GM12801 (cell line): ENCODE results near the gene SUGCT.

Experiments used
- TF ChIP-seq, protein P1 (sequence below): IDR thresholded peaks from one replicate; pipeline ENCODE4 v1.5.1; 2011; ENCODE audit warnings: control low read depth; ENCODE audit not compliant: insufficient read length; ENCODE audit errors: extremely low read depth

SUGCT gene

DNA sequence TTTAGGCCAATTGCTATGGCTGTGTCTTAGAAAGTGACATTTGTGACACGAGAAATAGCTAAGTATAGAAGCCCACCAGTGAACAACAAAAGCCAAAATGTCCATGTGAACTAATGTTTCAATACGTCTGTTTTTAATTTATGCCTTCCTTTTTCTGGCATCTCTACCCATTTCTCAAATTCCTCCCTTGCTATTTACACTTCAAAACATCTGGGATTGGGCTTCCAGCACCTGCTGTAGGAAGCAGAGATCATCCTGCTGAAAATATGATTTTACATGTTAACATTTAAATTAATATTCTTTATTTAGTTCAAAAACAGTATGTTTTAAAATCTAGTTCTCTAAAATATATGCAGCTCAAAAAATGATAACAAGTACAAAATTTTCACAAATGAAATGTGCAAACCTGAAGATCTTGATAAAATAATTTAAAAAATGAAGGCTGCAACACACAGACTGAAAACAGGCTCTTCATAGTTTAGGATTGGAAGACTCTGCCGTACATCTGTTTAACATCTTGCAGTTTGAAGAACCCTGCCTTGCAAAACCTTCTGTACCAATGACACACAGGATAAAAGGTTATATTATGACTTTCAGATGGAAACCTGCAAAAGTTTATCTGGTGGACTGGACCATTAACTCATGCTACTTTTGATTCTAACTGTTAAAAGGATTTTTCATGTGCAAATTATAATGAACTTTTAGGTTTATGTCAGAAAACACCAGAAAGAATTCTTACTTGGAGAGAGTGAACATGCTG is 408.4 kb downstream of the SUGCT start:
- TF ChIP-seq, protein P1, sequence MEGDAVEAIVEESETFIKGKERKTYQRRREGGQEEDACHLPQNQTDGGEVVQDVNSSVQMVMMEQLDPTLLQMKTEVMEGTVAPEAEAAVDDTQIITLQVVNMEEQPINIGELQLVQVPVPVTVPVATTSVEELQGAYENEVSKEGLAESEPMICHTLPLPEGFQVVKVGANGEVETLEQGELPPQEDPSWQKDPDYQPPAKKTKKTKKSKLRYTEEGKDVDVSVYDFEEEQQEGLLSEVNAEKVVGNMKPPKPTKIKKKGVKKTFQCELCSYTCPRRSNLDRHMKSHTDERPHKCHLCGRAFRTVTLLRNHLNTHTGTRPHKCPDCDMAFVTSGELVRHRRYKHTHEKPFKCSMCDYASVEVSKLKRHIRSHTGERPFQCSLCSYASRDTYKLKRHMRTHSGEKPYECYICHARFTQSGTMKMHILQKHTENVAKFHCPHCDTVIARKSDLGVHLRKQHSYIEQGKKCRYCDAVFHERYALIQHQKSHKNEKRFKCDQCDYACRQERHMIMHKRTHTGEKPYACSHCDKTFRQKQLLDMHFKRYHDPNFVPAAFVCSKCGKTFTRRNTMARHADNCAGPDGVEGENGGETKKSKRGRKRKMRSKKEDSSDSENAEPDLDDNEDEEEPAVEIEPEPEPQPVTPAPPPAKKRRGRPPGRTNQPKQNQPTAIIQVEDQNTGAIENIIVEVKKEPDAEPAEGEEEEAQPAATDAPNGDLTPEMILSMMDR = no peak

DNA sequence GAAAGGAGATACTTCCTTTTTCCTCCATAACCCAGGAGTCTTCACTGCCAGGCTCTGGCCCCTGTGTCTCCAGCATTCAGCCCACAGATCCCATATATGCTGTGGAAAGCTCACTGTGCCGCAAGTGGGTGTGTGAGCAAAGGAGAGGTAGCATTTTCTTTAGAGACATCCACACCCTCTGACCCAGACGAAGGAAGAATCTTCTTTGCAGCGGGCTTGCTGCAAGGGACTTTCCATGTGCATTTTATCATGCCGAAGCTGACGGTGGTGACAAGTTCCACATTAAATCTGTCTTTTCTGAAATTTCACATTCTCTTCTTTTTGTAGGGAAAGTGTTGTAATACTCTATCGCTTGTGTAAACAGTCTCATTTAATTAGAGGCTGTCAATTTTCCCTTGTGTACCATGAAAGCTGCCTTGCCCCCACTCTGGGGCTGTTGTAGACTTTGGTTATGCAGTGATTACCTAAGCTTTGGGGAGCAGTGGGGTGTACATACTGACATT is 409.5 kb downstream of the SUGCT start:
- TF ChIP-seq, protein P1 = no peak

DNA sequence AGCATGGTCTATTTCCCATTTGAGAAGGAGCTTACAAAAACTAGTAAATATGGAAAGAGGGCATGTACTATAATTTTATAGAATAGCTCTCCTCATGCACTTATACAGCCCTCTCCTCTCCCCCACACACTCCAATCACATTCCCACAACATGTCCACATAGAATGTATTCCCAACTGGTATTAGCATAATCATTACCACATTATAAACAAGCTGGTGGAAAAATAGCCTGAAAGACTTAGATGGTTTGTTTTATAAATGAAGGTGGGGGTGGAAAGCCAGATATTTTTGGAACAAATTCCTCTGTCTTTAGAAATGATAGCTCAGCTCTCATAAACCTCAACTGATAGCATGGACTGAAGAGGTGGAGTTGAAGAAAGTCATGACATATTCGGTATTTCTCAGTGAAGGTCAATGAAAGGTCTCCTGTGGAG is 410.1 kb downstream of the SUGCT start:
- TF ChIP-seq, protein P1 = no peak

DNA sequence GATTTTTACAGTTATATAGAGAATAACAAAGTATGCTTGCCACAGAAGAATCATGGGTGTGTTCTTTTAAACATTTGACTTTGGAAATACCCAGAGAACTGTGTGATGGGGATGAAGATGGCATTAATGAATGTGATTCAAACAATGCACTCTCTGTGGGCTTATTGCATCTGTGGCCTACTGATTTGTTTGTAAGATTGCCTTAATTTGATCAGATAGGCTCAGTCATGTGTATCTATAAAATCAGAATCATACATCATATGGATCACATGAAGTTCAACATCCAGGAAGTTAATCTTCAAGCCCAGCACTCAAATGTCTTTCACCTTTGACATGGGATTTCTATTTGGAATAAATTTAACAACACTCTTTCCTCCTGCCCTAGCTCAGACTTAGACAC is 410.9 kb downstream of the SUGCT start:
- TF ChIP-seq, protein P1 = no peak

DNA sequence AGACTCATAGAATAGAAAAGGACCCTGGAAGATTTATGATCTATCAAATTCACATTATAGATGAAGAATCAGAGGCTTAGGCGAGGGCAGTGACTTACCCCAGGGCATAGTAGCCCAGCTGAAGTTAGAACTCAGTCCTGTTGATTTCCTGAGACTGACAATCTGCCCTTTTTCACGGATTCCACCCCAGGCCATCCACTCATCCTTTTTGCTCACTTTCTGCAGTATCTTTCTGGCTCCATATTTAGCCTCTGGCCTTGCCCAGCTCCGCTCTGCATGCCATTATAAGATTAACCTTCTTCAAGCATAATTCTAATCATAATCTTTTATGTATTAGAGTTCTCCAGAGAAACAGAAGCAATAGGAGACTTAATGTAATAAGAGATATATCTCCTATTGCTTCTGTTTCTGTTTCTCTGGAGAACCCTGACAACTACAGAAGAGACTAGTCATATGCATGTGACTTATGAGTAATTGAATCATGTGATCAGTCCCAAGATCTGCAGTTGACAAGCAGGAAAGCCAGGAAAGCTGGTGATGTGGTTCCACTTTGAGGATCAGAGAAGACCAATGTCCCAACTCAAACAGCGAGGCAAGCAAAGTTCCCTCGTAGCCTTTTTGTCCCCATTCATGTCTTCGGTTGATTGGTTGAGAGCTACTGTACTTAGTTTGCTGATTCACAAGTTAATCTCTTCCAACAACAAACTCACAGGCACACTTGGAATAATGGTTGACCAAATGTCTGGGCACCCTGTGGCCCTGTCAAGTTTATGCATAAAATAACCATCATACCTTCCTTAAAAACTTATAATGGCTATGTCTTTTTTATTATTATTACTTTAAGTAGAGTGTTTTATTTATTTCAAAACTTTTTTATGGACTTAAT is 412.1 kb downstream of the SUGCT start:
- TF ChIP-seq, protein P1 = no peak

DNA sequence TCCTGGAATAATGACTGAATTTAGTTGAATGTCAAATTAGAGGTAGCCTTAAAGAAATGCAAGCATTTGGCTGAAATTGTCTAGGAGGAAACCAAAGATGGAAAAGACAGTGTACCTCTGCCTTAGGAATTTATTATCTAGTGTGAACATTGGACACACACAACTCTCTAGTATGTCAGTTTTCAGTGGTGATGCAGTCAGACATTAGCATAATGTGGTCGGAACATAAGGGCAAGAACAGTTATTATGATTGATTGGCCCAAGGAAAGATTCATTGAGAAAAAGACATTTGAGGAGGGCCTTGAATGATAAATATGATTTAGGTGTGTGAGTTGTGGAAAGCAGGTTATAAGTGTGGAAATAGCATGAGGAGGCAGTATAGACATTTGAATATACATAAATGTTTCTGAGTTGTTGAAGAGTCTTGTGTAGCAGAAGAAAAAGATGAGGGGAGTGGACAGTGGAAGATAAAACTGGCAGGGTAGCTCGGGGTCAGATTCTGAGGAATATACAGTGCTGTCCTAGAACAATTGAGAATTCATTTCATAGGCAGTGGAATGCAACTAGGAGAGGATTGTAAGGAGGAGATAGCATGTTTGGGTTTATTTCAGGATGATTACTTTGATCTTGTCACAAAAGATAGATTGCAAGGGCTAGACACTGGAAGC is 414.7 kb downstream of the SUGCT start:
- TF ChIP-seq, protein P1 = no peak
